Stomach (tissue), 9 donors: ENCODE data around the gene LBR. TPM values are rescaled to one million over a fixed set of nuclear protein-coding genes. Genes with fewer than 3 reads are reported as not detected.

Experiments used
- DNase-seq, 2 donors: peaks; one replicate each; pipeline versions ENCODE4 v3.0.0 to v3.0.0-alpha.2; 2013 to 2019
- H3K27ac ChIP-seq, 5 donors: fragments of 200-600 bp in 4 of 5; sonication (generic) in 4 of 5; one replicate each; pipeline ENCODE4 v1.5.1; 2013 to 2019; ENCODE audit warnings: mild to moderate bottlenecking in 1 of 5, moderate library complexity in 1 of 5
- H3K27me3 ChIP-seq, 3 donors: fragments of 200-600 bp; sonication (generic); one replicate each; pipeline ENCODE4 v1.5.1; 2017 to 2019; ENCODE audit warnings: mixed run types in 1 of 3
- H3K36me3 ChIP-seq, 4 donors: fragments of 200-600 bp; sonication (generic); 1 replicate in 3 of 4; 2 replicates in 1 of 4; pipeline ENCODE4 v1.5.1; 2016 to 2019
- H3K4me1 ChIP-seq, 4 donors: fragments of 200-600 bp; sonication (generic); one replicate each; pipeline ENCODE4 v1.5.1; 2016 to 2019
- H3K4me3 ChIP-seq, 4 donors: fragments of 200-600 bp; sonication (generic) in 3 of 4; one replicate each; pipeline ENCODE4 v1.5.1; 2016 to 2019; ENCODE audit warnings: mild to moderate bottlenecking in 1 of 4
- H3K9me3 ChIP-seq, 4 donors: fragments of 200-600 bp; sonication (generic); one replicate each; pipeline ENCODE4 v1.5.1; 2016 to 2019
- EP300 ChIP-seq: sonication (generic); formaldehyde crosslinking; IDR thresholded peaks from one replicate; pipeline ENCODE4 v1.6.1; 2017; ENCODE audit warnings: antibody characterized with exemption
- POLR2A ChIP-seq, 4 donors: fragments of 450-650 bp; IDR thresholded peaks; one replicate each; pipeline ENCODE4 v1.6.1; 2016; ENCODE audit warnings: antibody characterized with exemption in 4 of 4, control low read depth in 2 of 4, mild to moderate bottlenecking in 1 of 4, moderate library complexity in 1 of 4
- POLR2AphosphoS5 ChIP-seq, 3 donors: sonication (generic); formaldehyde crosslinking; IDR thresholded peaks; one replicate each; pipeline ENCODE4 v1.6.1; 2016; ENCODE audit warnings: antibody characterized with exemption in 3 of 3
- WGBS, 5 donors: extraction: QIAGEN DNeasy Blood & Tissue Kit in 3 of 5; methylation state at CpG; one replicate each; pipeline versions ENCODE4 v1.1.5 to v1.1.7; 2013 to 2018; 5-methylcytosine and 5-hydroxymethylcytosine counted together
- intact Hi-C: fragments of 100-400 bp; cut with DNase I; formaldehyde crosslinking; loops from one replicate; pipeline ENCODE4 v1.15.1; 2023; ENCODE audit warnings: low total_unique reads
- polyA plus RNA-seq, 3 donors: library from polyadenylated mRNA; stranded (reverse); fragments of 200-250 nt; gene quantifications; one replicate each; pipeline ENCODE4 v1.2.3, GENCODE V29; 2013
- total RNA-seq, 5 donors: library from RNA; depleted of rRNA; stranded (reverse); fragments of >200 nt; gene quantifications; one replicate each; pipeline versions ENCODE4 v1.1.0 to v1.2.3, GENCODE V29; 2014 to 2016
- TF ChIP-seq, protein P1 (sequence below), 7 experiments: fragments of 450-650 bp in 4 of 7; fragments of 200-600 bp in 3 of 7; sonication (generic) in 3 of 7; IDR thresholded peaks; one replicate each; pipeline ENCODE4 v1.5.1; 2016 to 2019; ENCODE audit warnings: antibody characterized with exemption in 7 of 7, control low read depth in 2 of 7, mild to moderate bottlenecking in 1 of 7
- donor health status: healthy with polysubstance abuse.
- donor health status: Bipolar disorder and iron deficiency.
- donor health status: healthy.

The LBR gene
- total and polyA plus RNA-seq, 8 donors, result 6.9 to 159 (median 54.3) TPM

- no peak for DNase-seq
- H3K4me3 ChIP-seq, result no peak overlapping the region
- H3K4me1 ChIP-seq, result peaks cover 9 to 41% (median 29%) of the 10 kb centered on the region in 4 donors
- no peaks in the 10 kb centered on the region for H3K9me3 ChIP-seq
- no peaks in the 10 kb centered on the region for H3K36me3 ChIP-seq
- H3K27me3 ChIP-seq, result no peaks in the 10 kb centered on the region
- intact Hi-C loops, result no loop called here
- 66 to 75% (median 75%) methylated on average over 18 to 19 of the region's 19 CpGs for WGBS, 5 donors
- TF ChIP-seq EP300 (no peak), POLR2A (IDR thresholded peaks at IDR 0.05) (no peak), POLR2AphosphoS5 (IDR thresholded peaks at IDR 0.05) (no peak)
- TF ChIP-seq, protein P1, sequence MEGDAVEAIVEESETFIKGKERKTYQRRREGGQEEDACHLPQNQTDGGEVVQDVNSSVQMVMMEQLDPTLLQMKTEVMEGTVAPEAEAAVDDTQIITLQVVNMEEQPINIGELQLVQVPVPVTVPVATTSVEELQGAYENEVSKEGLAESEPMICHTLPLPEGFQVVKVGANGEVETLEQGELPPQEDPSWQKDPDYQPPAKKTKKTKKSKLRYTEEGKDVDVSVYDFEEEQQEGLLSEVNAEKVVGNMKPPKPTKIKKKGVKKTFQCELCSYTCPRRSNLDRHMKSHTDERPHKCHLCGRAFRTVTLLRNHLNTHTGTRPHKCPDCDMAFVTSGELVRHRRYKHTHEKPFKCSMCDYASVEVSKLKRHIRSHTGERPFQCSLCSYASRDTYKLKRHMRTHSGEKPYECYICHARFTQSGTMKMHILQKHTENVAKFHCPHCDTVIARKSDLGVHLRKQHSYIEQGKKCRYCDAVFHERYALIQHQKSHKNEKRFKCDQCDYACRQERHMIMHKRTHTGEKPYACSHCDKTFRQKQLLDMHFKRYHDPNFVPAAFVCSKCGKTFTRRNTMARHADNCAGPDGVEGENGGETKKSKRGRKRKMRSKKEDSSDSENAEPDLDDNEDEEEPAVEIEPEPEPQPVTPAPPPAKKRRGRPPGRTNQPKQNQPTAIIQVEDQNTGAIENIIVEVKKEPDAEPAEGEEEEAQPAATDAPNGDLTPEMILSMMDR (IDR thresholded peaks at IDR 0.05), result no peak
- peak overlapping the region in 3 of 5 donors; percentile 26 to 58 (median 41) for H3K27ac ChIP-seq
Observed at GRCh38 chr1:225461533-225462428, 33.9 kb upstream of the LBR start.

GRCh38 chr1:225460737-225461532, 33.1 kb upstream of the LBR start:
- H3K9me3 ChIP-seq, result no peaks in the 10 kb centered on the region
- no peaks in the 10 kb centered on the region for H3K36me3 ChIP-seq
- no peak overlapping the region for H3K4me3 ChIP-seq
- intact Hi-C loops, result no loop called here
- 62 to 71% (median 68%) methylated on average over 8 of the region's 8 CpGs for WGBS, 5 donors
- H3K4me1 ChIP-seq, result peaks cover 9 to 40% (median 27%) of the 10 kb centered on the region in 4 donors
- no peaks in the 10 kb centered on the region for H3K27me3 ChIP-seq
- no peak for TF ChIP-seq POLR2A (IDR thresholded peaks at IDR 0.05)
- DNase-seq, result no peak
- H3K27ac ChIP-seq, result peak overlapping the region in 3 of 5 donors; percentile 26 to 58 (median 41)

- no peak for DNase-seq
- TF ChIP-seq POLR2A (IDR thresholded peaks at IDR 0.05) (no peak), POLR2AphosphoS5 (IDR thresholded peaks at IDR 0.05) (no peak), EP300 (no peak)
- TF ChIP-seq, protein P1 (IDR thresholded peaks at IDR 0.05), result no peak
- Histone ChIP-seq H3K27ac (peak overlapping the region in 3 of 5 donors; percentile 39 to 58 (median 41)), H3K4me3 (no peak overlapping the region), H3K36me3 (no peaks in the 10 kb centered on the region), H3K4me1 (peaks cover 9 to 41% (median 29%) of the 10 kb centered on the region in 4 donors), H3K9me3 (no peaks in the 10 kb centered on the region), H3K27me3 (no peaks in the 10 kb centered on the region)
- intact Hi-C loops, result no loop called here
- 57 to 68% (median 65%) methylated on average over 16 to 18 of the region's 18 CpGs for WGBS, 5 donors
Observed at GRCh38 chr1:225460021-225460736, 32.3 kb upstream of the LBR start.

DNA sequence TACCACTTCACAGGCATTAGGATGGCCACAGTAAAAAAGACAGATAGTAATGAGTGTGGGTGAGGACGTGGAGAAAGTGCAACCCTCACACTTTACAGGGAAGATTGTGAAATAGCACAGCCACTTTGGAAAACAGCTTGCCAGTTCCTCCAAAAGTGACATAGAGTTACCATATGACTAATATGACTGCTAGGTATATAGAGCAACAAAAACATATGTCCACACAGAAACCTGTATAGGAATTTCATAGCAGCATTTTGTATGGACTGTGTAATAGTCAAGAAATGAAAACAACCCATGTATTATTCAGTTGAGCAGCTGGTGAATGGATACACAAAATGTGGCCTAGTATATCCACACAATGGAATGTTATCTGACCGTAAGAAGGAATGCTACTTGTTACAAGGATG, 30.4 kb upstream of the LBR start:
- Histone ChIP-seq H3K36me3 (no peaks in the 10 kb centered on the region), H3K27me3 (no peaks in the 10 kb centered on the region), H3K4me3 (no peak overlapping the region), H3K4me1 (peaks cover 21 to 56% (median 42%) of the 10 kb centered on the region in 4 donors), H3K27ac (peak overlapping the region in 1 of 5 donors; percentile 24), H3K9me3 (no peaks in the 10 kb centered on the region)
- WGBS, 5 donors, result 52 to 76% (median 69%) methylated on average over 2 of the region's 2 CpGs
- DNase-seq, result no peak
- intact Hi-C loops, result no loop called here
- no peak for TF ChIP-seq POLR2A (IDR thresholded peaks at IDR 0.05)
- no peak for TF ChIP-seq EP300
- no peak for TF ChIP-seq POLR2AphosphoS5 (IDR thresholded peaks at IDR 0.05)
- TF ChIP-seq, protein P1 (IDR thresholded peaks at IDR 0.05), result no peak
